ENCODE data around the gene CD300LG. TPM values are rescaled to one million over a fixed set of nuclear protein-coding genes. Genes with fewer than 3 reads are reported as not detected.

CD300LG gene
- total and polyA plus RNA-seq, 12 donors: 0.78 to 7.3 (median 2.4) TPM

GRCh38 chr17:43905400-43905984 is 58.5 kb downstream of the CD300LG start:
- DNase-seq: no peak
- Histone ChIP-seq H3K9me3 (replicated peaks in 1 of 3) (no peaks in the 10 kb centered on the region), H3K27me3 (peaks cover 30% of the 10 kb centered on the region), H3K4me1 (replicated peaks in 1 of 2) (peaks cover 8 to 21% of the 10 kb centered on the region in 2 donors), H3K27ac (peak overlapping the region in 1 of 5 donors; percentile 83), H3K36me3 (replicated peaks in 1 of 2) (no peaks in the 10 kb centered on the region), H3K4me3 (no peak overlapping the region)
- intact Hi-C loops (cut with DNase I): no loop called here
- TF ChIP-seq, protein P1, sequence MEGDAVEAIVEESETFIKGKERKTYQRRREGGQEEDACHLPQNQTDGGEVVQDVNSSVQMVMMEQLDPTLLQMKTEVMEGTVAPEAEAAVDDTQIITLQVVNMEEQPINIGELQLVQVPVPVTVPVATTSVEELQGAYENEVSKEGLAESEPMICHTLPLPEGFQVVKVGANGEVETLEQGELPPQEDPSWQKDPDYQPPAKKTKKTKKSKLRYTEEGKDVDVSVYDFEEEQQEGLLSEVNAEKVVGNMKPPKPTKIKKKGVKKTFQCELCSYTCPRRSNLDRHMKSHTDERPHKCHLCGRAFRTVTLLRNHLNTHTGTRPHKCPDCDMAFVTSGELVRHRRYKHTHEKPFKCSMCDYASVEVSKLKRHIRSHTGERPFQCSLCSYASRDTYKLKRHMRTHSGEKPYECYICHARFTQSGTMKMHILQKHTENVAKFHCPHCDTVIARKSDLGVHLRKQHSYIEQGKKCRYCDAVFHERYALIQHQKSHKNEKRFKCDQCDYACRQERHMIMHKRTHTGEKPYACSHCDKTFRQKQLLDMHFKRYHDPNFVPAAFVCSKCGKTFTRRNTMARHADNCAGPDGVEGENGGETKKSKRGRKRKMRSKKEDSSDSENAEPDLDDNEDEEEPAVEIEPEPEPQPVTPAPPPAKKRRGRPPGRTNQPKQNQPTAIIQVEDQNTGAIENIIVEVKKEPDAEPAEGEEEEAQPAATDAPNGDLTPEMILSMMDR (IDR thresholded peaks at IDR 0.05): no peak
- no peak for TF ChIP-seq POLR2A (IDR thresholded peaks at IDR 0.05)
- WGBS, 4 donors: 32 to 63% (median 40%) methylated on average over 2 to 3 of the region's 3 CpGs

DNA sequence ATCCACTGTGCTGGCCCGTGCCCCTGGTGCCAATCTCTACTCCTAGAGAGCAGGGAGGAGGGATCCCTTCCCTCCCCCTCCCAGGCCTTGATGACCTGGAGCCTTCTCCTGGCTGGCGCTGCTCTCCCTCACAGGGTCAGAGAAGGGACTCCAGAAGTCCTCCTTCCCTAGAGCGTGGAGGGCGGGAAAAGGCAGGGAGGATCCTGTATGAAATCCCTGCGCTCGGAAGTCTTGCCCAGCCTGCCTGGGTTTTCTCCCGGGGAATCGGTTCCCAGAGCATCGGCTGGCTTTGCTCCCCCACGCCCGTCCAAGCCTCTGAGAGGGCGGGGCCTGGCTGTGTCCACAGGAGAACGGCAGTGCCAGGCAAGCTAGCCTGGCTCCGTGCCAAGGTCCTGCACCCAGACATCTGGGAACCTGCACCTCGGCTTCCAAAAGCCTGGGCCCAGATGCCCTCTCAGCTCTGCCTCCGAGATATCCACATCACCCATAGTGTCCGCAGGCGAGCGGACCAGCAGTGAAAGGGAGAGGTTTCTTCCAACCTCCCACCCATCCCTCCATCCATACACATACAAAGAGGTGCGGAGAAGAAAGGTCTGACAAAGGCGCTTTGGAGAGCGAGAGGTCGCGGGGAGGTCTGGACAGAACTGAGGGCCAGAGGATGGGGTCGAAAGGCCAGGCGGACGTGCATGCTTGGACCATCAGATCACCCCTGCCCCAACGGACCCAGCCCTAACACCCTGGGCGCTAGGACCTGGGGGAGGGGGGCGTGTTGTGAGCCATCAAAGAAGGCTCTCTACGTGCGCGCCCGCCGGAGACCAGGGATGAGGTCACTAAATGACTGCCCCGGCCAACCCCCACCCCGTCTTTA is 59.2 kb downstream of the CD300LG start:
- peaks cover 30% of the 10 kb centered on the region for H3K27me3 ChIP-seq

DNA sequence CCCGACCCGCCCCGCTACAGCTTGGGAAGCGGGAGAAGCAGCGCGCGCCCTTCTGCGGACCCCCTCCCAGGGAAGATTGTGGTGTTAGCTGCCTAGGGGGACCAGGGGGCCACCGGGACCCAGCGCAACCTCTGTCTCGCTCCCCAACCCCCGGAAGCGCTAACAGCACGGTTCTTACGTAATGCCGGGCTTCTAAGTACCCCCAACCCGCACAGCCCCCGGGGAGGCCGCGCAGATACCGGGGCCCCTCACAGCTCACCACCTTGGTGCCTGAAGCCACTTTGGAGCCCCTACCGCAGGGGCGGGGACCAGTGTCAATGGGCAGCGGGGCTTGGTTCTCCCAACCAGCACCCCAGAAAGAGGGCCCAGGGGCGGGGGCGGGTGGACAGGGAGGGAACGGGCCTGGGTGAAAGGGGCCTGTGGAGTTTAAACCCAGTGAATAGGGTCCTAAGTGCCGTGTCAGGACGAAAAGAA is 60.0 kb downstream of the CD300LG start:
- peak overlapping the region in 3 of 5 donors; percentile 30 to 83 (median 55) for H3K27ac ChIP-seq
- no peak for DNase-seq

More for the DNA sequence above, 59.2 kb downstream of the CD300LG start:
- peaks cover 8 to 16% of the 10 kb centered on the region in 2 donors for H3K4me1 ChIP-seq (replicated peaks in 1 of 2)
- H3K27ac ChIP-seq: peak overlapping the region in 2 of 5 donors; percentile 55 to 83
- peak overlapping the region in 1 of 4 donors; percentile 63 for H3K4me3 ChIP-seq
- peak in 6 of 7 donors; percentile 36 to 87 (median 54) for DNase-seq
- no peaks in the 10 kb centered on the region for H3K9me3 ChIP-seq (replicated peaks in 1 of 3)
- no peak for TF ChIP-seq POLR2A (IDR thresholded peaks at IDR 0.05)
- H3K36me3 ChIP-seq (replicated peaks in 1 of 2): no peaks in the 10 kb centered on the region
- intact Hi-C loops (cut with DNase I): no loop called here
- WGBS, 4 donors: 5 to 7% (median 6%) methylated on average over 13 to 37 of the region's 37 CpGs

DNA sequence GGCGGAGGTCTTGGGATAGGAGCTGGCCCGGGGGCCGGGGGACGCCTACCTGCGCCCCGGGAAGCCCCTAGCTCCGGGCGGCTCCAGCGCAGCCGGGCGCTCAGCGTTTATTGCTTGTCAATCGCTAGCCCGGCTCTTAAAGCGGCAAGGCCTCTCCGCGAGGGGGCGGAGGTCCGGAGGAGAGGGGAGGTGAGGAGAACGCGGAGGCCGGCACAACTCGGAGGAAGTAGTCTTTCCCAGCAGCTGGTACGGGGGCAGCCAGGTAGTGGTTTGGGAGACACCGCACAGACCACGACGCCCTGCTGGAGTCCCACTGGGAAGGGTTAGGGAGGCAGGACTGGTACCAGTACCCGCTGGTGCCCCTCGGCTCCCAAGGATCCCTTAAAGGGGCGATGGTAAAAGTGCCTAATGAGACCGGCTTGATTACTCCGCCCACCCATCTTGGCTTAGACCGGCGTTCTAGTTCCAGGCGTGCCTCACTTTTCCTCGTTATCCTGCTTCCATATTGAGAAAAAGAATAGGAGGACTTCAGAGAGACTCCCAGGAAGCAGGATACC is 60.5 kb downstream of the CD300LG start, which contains the start of gene MPP2:
Gene MPP2 (minus strand): TSS at position 112 of the 557 bp plus-strand sequence. CDS start 3,076 bp downstream, outside the sequence.
- WGBS, 4 donors: 6 to 8% (median 7%) methylated on average over 8 to 36 of the region's 36 CpGs
- peaks cover 8 to 16% of the 10 kb centered on the region in 2 donors for H3K4me1 ChIP-seq (replicated peaks in 1 of 2)
- TF ChIP-seq POLR2A (IDR thresholded peaks at IDR 0.05): no peak
- TF ChIP-seq, protein P1 (IDR thresholded peaks at IDR 0.05): peak in 1 of 6 experiments; percentile 29
- intact Hi-C loops (cut with DNase I): no loop called here
- no peaks in the 10 kb centered on the region for H3K36me3 ChIP-seq (replicated peaks in 1 of 2)
- peak in 5 of 7 donors; percentile 18 to 76 (median 46) for DNase-seq
- H3K9me3 ChIP-seq (replicated peaks in 1 of 3): no peaks in the 10 kb centered on the region
- H3K27ac ChIP-seq: peak within 1 kb of the TSS in 3 of 5 donors; percentile 30 to 83 (median 55)
- H3K27me3 ChIP-seq: peaks cover 30% of the 10 kb centered on the region
- peak within 1 kb of the TSS in 3 of 4 donors; percentile 13 to 63 (median 54) for H3K4me3 ChIP-seq

More for the DNA sequence above, 60.0 kb downstream of the CD300LG start:
- Histone ChIP-seq H3K27me3 (peaks cover 30% of the 10 kb centered on the region), H3K4me1 (replicated peaks in 1 of 2) (peaks cover 8 to 16% of the 10 kb centered on the region in 2 donors), H3K36me3 (replicated peaks in 1 of 2) (no peaks in the 10 kb centered on the region), H3K4me3 (peak overlapping the region in 2 of 4 donors; percentile 13 to 63), H3K9me3 (replicated peaks in 1 of 3) (no peaks in the 10 kb centered on the region)
- TF ChIP-seq POLR2A (IDR thresholded peaks at IDR 0.05): no peak
- TF ChIP-seq, protein P1 (IDR thresholded peaks at IDR 0.05): no peak
- intact Hi-C loops (cut with DNase I): no loop called here
- WGBS, 4 donors: 2% methylated on average over 18 to 29 of the region's 29 CpGs; no CpG with 5 or more reads in 1 of the 4 donors

Measured in adrenal gland (tissue), 12 donors.